OCI-LY1 (cell line): ENCODE results near the gene RMDN3.

ENCODE experiments used
- H2AFZ ChIP-seq: fragments of 200-600 bp; sonication (generic), shearing (Covaris generic); 2 replicates; pipeline ENCODE4 v1.6.0; 2014; ENCODE audit warnings: antibody characterized with exemption, mild to moderate bottlenecking, low read length
- H3F3A ChIP-seq: fragments of 200-600 bp; sonication (generic), shearing (Covaris generic); 2 replicates; pipeline ENCODE4 v1.6.0; 2014; ENCODE audit warnings: mild to moderate bottlenecking, antibody characterized with exemption, low read length, moderate library complexity; ENCODE audit not compliant: insufficient read depth
- H3K27ac ChIP-seq: fragments of 200-600 bp; sonication (generic); 2 replicates; pipeline ENCODE4 v1.5.1; 2014; ENCODE audit warnings: low read length, mixed run types, mild to moderate bottlenecking, low read depth; ENCODE audit not compliant: poor library complexity, severe bottlenecking
- H3K27me3 ChIP-seq: fragments of 200-600 bp; sonication (generic); 2 replicates; pipeline ENCODE4 v1.6.0; 2014; ENCODE audit warnings: antibody characterized with exemption, mild to moderate bottlenecking, low read length, moderate library complexity; ENCODE audit not compliant: insufficient read depth
- H3K36me3 ChIP-seq: fragments of 200-600 bp; sonication (generic); 2 replicates; pipeline ENCODE4 v1.6.1; 2014; ENCODE audit warnings: mild to moderate bottlenecking, antibody characterized with exemption, low read length, moderate library complexity, mixed read lengths; ENCODE audit not compliant: insufficient read depth
- H3K4me1 ChIP-seq: fragments of 200-600 bp; sonication (generic); 2 replicates; pipeline ENCODE4 v1.5.1; 2014; ENCODE audit warnings: mild to moderate bottlenecking, low read length, moderate library complexity; ENCODE audit not compliant: insufficient read depth, severe bottlenecking
- H3K4me2 ChIP-seq: fragments of 200-600 bp; sonication (generic), shearing (Covaris generic); 2 replicates; pipeline ENCODE4 v1.6.1; 2014; ENCODE audit warnings: low read length
- H3K4me3 ChIP-seq: fragments of 200-600 bp; sonication (generic); 2 replicates; pipeline ENCODE4 v1.5.1; 2014; ENCODE audit warnings: low read length, low read depth, mild to moderate bottlenecking, mixed read lengths; ENCODE audit not compliant: poor library complexity, severe bottlenecking
- H3K79me2 ChIP-seq: fragments of 200-600 bp; shearing (Covaris generic); 2 replicates; pipeline ENCODE4 v1.6.1; 2016; ENCODE audit warnings: mixed run types, low read length, mixed read lengths; ENCODE audit not compliant: insufficient read depth
- H3K9ac ChIP-seq: fragments of 200-600 bp; sonication (generic), shearing (Covaris generic); 2 replicates; pipeline ENCODE4 v1.6.1; 2014; ENCODE audit warnings: mild to moderate bottlenecking, low read length, mixed read lengths
- H3K9me2 ChIP-seq: fragments of 200-600 bp; sonication (generic), shearing (Covaris generic); 2 replicates; pipeline ENCODE4 v1.6.1; 2014; ENCODE audit warnings: low read depth, mild to moderate bottlenecking, low read length, mixed read lengths
- H3K9me3 ChIP-seq: fragments of 200-600 bp; shearing (Covaris generic); 2 replicates; pipeline ENCODE4 v1.6.1; 2014; ENCODE audit warnings: low read length, mixed read lengths
- H4K20me1 ChIP-seq: fragments of 200-600 bp; sonication (generic), shearing (Covaris generic); 2 replicates; pipeline ENCODE4 v1.6.0; 2016; ENCODE audit warnings: mild to moderate bottlenecking, low read length; ENCODE audit not compliant: insufficient read depth
- EZH2 ChIP-seq: fragments of 200-600 bp; sonication (generic), shearing (Covaris generic); IDR thresholded peaks from 2 replicates; pipeline ENCODE4 v1.8.0; 2017; ENCODE audit warnings: borderline replicate concordance, mixed run types, mild to moderate bottlenecking, antibody characterized with exemption, low read length, moderate library complexity, mixed read lengths
- TF ChIP-seq, protein P1 (sequence below): fragments of 200-600 bp; sonication (generic), shearing (Covaris generic); IDR thresholded peaks from 2 replicates; pipeline ENCODE4 v1.5.1; 2017; ENCODE audit warnings: mild to moderate bottlenecking, antibody characterized with exemption, low read length, moderate library complexity, mixed read lengths

The RMDN3 gene

GRCh38 chr15:40768521-40769273, 13.6 kb upstream of the RMDN3 start:
- Histone ChIP-seq H3K79me2 (no peaks in the 10 kb centered on the region), H3F3A (no peaks in the 10 kb centered on the region), H3K9me3 (no peaks in the 10 kb centered on the region), H4K20me1 (no peaks in the 10 kb centered on the region), H3K4me3 (peak overlapping the region; percentile 33), H3K27ac (peak overlapping the region; percentile 89), H3K4me2 (peak overlapping the region; percentile 43), H2AFZ (no peak overlapping the region), H3K9ac (peak overlapping the region; percentile 45; the same call in 1 of the 2 replicates), H3K4me1 (peaks cover 48% of the 10 kb centered on the region), H3K36me3 (peaks cover 13% of the 10 kb centered on the region; the same call in 1 of the 2 replicates), H3K27me3 (no peaks in the 10 kb centered on the region), H3K9me2 (no peaks in the 10 kb centered on the region)
- TF ChIP-seq, protein P1, sequence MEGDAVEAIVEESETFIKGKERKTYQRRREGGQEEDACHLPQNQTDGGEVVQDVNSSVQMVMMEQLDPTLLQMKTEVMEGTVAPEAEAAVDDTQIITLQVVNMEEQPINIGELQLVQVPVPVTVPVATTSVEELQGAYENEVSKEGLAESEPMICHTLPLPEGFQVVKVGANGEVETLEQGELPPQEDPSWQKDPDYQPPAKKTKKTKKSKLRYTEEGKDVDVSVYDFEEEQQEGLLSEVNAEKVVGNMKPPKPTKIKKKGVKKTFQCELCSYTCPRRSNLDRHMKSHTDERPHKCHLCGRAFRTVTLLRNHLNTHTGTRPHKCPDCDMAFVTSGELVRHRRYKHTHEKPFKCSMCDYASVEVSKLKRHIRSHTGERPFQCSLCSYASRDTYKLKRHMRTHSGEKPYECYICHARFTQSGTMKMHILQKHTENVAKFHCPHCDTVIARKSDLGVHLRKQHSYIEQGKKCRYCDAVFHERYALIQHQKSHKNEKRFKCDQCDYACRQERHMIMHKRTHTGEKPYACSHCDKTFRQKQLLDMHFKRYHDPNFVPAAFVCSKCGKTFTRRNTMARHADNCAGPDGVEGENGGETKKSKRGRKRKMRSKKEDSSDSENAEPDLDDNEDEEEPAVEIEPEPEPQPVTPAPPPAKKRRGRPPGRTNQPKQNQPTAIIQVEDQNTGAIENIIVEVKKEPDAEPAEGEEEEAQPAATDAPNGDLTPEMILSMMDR, result peak; percentile 43; the same call in 1 of the 2 replicates
- TF ChIP-seq EZH2, result no peak

DNA sequence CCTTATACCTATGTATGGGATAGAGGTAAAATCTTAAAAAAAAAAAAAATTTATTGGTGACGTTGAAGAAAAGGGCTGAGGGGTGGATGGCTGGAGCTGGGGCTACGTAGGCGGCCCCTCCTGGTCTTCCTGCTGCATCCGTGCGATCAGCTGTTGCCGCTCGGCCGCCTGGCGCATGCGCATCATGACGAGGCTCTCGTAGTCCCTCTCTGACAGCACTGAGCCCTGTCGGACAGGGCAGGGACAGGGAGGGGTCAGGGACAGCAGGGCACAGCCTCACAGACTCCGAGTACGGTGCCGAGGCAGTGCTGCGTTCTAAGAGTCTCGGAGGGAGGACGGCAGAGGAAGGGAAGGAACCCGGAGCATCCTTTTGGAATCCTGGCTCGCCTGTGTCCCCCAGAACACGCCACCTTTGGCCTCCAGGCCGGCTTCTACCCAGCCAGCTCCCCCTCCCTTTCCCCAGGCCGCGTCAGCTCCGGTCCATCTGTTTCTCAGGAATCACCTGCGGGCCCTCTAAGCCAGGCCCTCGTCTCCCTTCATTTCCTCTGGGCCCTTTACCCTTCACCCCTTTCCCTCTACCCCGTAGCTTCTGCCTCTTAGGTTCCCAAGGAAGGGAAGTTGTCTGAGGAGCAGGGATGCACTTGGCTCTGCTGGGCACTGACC, 12.9 kb upstream of the RMDN3 start:
- peaks cover 55% of the 10 kb centered on the region for H3K4me1 ChIP-seq
- no peaks in the 10 kb centered on the region for H3K27me3 ChIP-seq
- H3K79me2 ChIP-seq, result no peaks in the 10 kb centered on the region
- H2AFZ ChIP-seq, result no peak overlapping the region
- peak overlapping the region; percentile 45; the same call in 1 of the 2 replicates for H3K9ac ChIP-seq
- peaks cover 13% of the 10 kb centered on the region; the same call in 1 of the 2 replicates for H3K36me3 ChIP-seq
- H3K4me3 ChIP-seq, result no peak overlapping the region
- H3K9me2 ChIP-seq, result no peaks in the 10 kb centered on the region
- H3K27ac ChIP-seq, result peak overlapping the region; percentile 89
- H4K20me1 ChIP-seq, result no peaks in the 10 kb centered on the region
- TF ChIP-seq, protein P1, result no peak
- H3K9me3 ChIP-seq, result no peaks in the 10 kb centered on the region
- no peaks in the 10 kb centered on the region for H3F3A ChIP-seq
- H3K4me2 ChIP-seq, result peak overlapping the region; percentile 43; the same call in 1 of the 2 replicates

DNA sequence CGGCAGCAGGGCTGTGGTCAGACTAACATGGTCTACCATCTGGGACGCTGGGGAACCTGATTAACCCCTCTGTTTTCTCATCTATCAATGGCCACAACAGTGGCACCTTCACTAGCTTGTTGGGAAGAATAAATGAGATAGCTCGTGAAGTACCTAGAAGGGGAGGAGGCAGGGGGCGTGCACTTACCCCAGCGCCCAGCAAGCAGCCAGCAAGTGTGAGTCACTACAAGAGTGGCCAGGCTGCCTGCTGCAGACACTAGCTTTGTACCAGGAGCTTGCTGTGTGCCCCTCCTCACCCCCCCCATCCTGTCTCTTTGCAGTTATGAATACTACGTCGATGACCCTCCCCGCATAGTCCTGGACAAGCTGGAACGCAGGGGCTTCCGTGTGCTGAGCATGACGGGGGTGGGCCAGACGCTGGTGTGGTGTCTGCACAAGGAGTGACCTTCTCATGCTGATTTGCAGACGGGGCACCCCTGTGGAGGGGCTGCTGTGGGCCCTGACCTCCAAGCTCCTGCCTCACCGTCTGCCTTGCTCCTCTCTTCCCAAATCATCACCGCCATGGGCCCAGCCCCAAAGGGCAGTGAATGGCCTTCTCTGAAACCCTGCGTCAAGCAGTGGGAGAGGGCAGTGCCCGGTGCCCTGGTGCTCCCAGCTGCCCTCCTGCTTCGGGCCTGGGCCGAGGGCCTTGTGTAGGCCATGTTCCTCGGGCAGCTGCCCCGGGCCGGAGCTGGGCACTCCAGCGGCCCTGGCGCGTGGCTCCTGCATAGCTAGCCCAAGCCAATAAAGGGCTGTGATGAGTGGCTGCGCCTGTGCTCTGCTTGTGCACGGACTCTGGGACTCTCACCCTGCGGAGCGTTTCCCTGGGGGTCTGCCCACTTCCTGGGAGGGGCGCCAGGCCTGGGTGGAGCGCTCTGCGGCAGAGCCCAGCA, 12.1 kb upstream of the RMDN3 start:
- H3K9me2 ChIP-seq, result no peaks in the 10 kb centered on the region
- no peaks in the 10 kb centered on the region for H3K27me3 ChIP-seq
- H3K9me3 ChIP-seq, result no peaks in the 10 kb centered on the region
- no peaks in the 10 kb centered on the region for H3K79me2 ChIP-seq
- no peak overlapping the region for H3K4me3 ChIP-seq
- H3F3A ChIP-seq, result no peaks in the 10 kb centered on the region
- H3K9ac ChIP-seq, result no peak overlapping the region
- no peaks in the 10 kb centered on the region for H4K20me1 ChIP-seq
- peaks cover 13% of the 10 kb centered on the region; the same call in 1 of the 2 replicates for H3K36me3 ChIP-seq
- H2AFZ ChIP-seq, result no peak overlapping the region
- H3K27ac ChIP-seq, result no peak overlapping the region
- peaks cover 57% of the 10 kb centered on the region for H3K4me1 ChIP-seq
- TF ChIP-seq, protein P1, result no peak
- no peak for TF ChIP-seq EZH2
- H3K4me2 ChIP-seq, result no peak overlapping the region
